Measurements from ENCODE around the gene C15orf40. TPM values are rescaled to one million over a fixed set of nuclear protein-coding genes. Genes with fewer than 3 reads are reported as not detected.

C15orf40 gene
- total and polyA plus RNA-seq, 2 of the 13 experiments (the other 11 are each of a cell fraction or from before 2014, with no cell fraction given), result 24.0 to 26.3 TPM

DNA sequence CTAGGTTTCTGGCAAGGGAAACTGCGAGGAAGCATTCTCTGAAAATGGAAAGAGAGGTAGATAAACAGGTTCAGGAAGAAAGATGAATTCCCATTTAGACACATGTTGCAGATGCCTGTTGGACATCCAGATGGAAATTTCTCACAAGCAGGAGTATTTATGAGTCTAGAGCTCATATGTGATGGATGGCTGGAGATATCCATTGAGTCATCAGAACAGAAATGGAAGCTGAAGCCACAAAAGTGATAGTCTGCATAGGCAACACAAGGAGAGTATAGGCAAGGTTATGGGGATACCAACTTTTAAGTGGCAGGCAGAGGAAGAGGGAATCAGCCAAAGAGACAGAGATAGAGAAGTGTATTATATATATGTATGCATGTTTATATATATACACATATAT is 31.7 kb downstream of the C15orf40 start:
- H3K4me3 ChIP-seq (replicated peaks in 1 of 3; ENCODE audit: insufficient read depth in 1 of 3, low read depth in 2 of 3, low read length in 3 of 3), result no peak overlapping the region
- DNase-seq (ENCODE audit: low spot score) (no peak), FAIRE-seq (no peak), ATAC-seq (no peak)
- H3K27ac ChIP-seq (ENCODE audit: extremely low read length, insufficient read depth, low read length), result no peak overlapping the region
- TF ChIP-seq POLR2A (IDR thresholded peaks at IDR 0.05; ENCODE audit: insufficient read depth in 1 of 2, low read depth in 2 of 2, low read length in 2 of 2) (no peak), ZKSCAN8 (CRISPR knock-in tag; IDR thresholded peaks at IDR 0.05; ENCODE audit: borderline replicate concordance) (no peak), ZNF7 (CRISPR knock-in tag; IDR thresholded peaks at IDR 0.05) (no peak), ISL2 (CRISPR knock-in tag; IDR thresholded peaks at IDR 0.05) (no peak), GABPA (IDR thresholded peaks at IDR 0.05; ENCODE audit: low read depth, low read length) (no peak), GABPA (CRISPR knock-in tag; IDR thresholded peaks at IDR 0.05; ENCODE audit: low read depth) (no peak), ZNF292 (CRISPR knock-in tag; IDR thresholded peaks at IDR 0.05; ENCODE audit: borderline replicate concordance, low read depth) (no peak), ZSCAN31 (CRISPR knock-in tag; IDR thresholded peaks at IDR 0.05; ENCODE audit: low read depth) (no peak)
- TF ChIP-seq, protein P1, sequence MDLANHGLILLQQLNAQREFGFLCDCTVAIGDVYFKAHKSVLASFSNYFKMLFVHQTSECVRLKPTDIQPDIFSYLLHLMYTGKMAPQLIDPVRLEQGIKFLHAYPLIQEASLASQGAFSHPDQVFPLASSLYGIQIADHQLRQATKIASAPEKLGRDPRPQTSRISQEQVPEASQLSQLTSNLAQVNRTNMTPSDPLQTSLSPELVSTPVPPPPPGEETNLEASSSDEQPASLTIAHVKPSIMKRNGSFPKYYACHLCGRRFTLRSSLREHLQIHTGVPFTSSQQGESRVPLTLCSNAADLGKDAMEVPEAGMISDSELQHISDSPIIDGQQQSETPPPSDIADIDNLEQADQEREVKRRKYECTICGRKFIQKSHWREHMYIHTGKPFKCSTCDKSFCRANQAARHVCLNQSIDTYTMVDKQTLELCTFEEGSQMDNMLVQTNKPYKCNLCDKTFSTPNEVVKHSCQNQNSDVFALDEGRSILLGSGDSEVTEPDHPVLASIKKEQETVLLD (CRISPR knock-in tag; IDR thresholded peaks at IDR 0.05; ENCODE audit: low read depth), result no peak
- no peak overlapping the region for H3K9ac ChIP-seq (ENCODE audit: insufficient read depth, low read depth, low read length)
- 78% methylated on average over 1 of the region's 1 CpG for WGBS (ENCODE audit: low lambda C conversion rate)
- no peaks in the 10 kb centered on the region for H4K20me1 ChIP-seq (ENCODE audit: insufficient read depth, low read length)
- in situ Hi-C loops (cut with HindIII; ENCODE audit: extremely low pct_ligation_motif_present, low pct_unique_long_range_greater_than_20kb), result loop anchor here (10.0 kb wide), 1 partner anchor 125 kb away; no protein-coding TSS in a partner anchor
- no peaks in the 10 kb centered on the region for H3K9me3 ChIP-seq (ENCODE audit: low read length)
- no peak overlapping the region for H3K4me2 ChIP-seq (ENCODE audit: low read depth, low read length)
- POLR2A ChIA-PET, result no interaction called here
- no peaks in the 10 kb centered on the region for H3K27me3 ChIP-seq (ENCODE audit: control insufficient read depth in 1 of 2, insufficient read depth in 2 of 2, low read length in 2 of 2)
- intact Hi-C loops (cut with micrococcal nuclease; ENCODE audit: unreplicated experiment), result no loop called here
- H2AFZ ChIP-seq (ENCODE audit: low read length), result no peak overlapping the region
- CTCF ChIA-PET (ENCODE audit: low intra/inter-chr PET ratio, low total read pairs), result no interaction called here
- no peaks in the 10 kb centered on the region for H3K79me2 ChIP-seq (ENCODE audit: insufficient read depth, low read length)
- H3K4me1 ChIP-seq (ENCODE audit: insufficient read depth, low read length), result peaks cover 3% of the 10 kb centered on the region
- no peaks in the 10 kb centered on the region for H3K36me3 ChIP-seq (replicated peaks in 1 of 2; ENCODE audit: control insufficient read depth in 1 of 2, insufficient read depth in 2 of 2, low read length in 2 of 2)
- no TSS peak for BruUV-seq (replicated peaks)

GRCh38 chr15:82978438-82978837 is 33.0 kb downstream of the C15orf40 start:
- Histone ChIP-seq H3K4me2 (ENCODE audit: low read depth, low read length) (no peak overlapping the region), H3K79me2 (ENCODE audit: insufficient read depth, low read length) (no peaks in the 10 kb centered on the region), H3K9me3 (ENCODE audit: low read length) (no peaks in the 10 kb centered on the region), H3K36me3 (replicated peaks in 1 of 2; ENCODE audit: control insufficient read depth in 1 of 2, insufficient read depth in 2 of 2, low read length in 2 of 2) (no peaks in the 10 kb centered on the region), H3K27me3 (ENCODE audit: control insufficient read depth in 1 of 2, insufficient read depth in 2 of 2, low read length in 2 of 2) (no peaks in the 10 kb centered on the region), H3K4me3 (replicated peaks in 1 of 3; ENCODE audit: insufficient read depth in 1 of 3, low read depth in 2 of 3, low read length in 3 of 3) (no peak overlapping the region), H3K9ac (ENCODE audit: insufficient read depth, low read depth, low read length) (no peak overlapping the region), H3K4me1 (ENCODE audit: insufficient read depth, low read length) (no peaks in the 10 kb centered on the region), H4K20me1 (ENCODE audit: insufficient read depth, low read length) (no peaks in the 10 kb centered on the region), H3K27ac (ENCODE audit: extremely low read length, insufficient read depth, low read length) (no peak overlapping the region), H2AFZ (ENCODE audit: low read length) (no peak overlapping the region)
- ChIA-PET CTCF (ENCODE audit: low intra/inter-chr PET ratio, low total read pairs) (no interaction called here), POLR2A (no interaction called here)
- BruUV-seq (replicated peaks), result no TSS peak
- intact Hi-C loops (cut with micrococcal nuclease; ENCODE audit: unreplicated experiment) (no loop called here), in situ Hi-C loops (cut with HindIII; ENCODE audit: extremely low pct_ligation_motif_present, low pct_unique_long_range_greater_than_20kb) (no loop called here)
- ATAC-seq (no peak), DNase-seq (ENCODE audit: low spot score) (no peak), FAIRE-seq (no peak)
- 97% methylated on average over 5 of the region's 5 CpGs for WGBS (ENCODE audit: low lambda C conversion rate)
- TF ChIP-seq MAF1 (CRISPR knock-in tag; IDR thresholded peaks at IDR 0.05; ENCODE audit: borderline replicate concordance) (no peak), ZNF766 (CRISPR knock-in tag; IDR thresholded peaks at IDR 0.05; ENCODE audit: borderline replicate concordance) (no peak), SP1 (IDR thresholded peaks at IDR 0.05) (no peak), SP1 (CRISPR knock-in tag; IDR thresholded peaks at IDR 0.05) (no peak), NPAS2 (CRISPR knock-in tag; IDR thresholded peaks at IDR 0.05; ENCODE audit: borderline replicate concordance) (no peak), SATB2 (CRISPR knock-in tag; IDR thresholded peaks at IDR 0.05) (no peak), PHB2 (IDR thresholded peaks at IDR 0.05; ENCODE audit: partially characterized antibody) (no peak), U2AF2 (IDR thresholded peaks at IDR 0.05; ENCODE audit: low read depth, low read length) (no peak), FOXO1 (CRISPR knock-in tag; IDR thresholded peaks at IDR 0.05) (no peak)

All from HepG2 (cell line).